ENCODE data around the gene YPEL3.

DNA sequence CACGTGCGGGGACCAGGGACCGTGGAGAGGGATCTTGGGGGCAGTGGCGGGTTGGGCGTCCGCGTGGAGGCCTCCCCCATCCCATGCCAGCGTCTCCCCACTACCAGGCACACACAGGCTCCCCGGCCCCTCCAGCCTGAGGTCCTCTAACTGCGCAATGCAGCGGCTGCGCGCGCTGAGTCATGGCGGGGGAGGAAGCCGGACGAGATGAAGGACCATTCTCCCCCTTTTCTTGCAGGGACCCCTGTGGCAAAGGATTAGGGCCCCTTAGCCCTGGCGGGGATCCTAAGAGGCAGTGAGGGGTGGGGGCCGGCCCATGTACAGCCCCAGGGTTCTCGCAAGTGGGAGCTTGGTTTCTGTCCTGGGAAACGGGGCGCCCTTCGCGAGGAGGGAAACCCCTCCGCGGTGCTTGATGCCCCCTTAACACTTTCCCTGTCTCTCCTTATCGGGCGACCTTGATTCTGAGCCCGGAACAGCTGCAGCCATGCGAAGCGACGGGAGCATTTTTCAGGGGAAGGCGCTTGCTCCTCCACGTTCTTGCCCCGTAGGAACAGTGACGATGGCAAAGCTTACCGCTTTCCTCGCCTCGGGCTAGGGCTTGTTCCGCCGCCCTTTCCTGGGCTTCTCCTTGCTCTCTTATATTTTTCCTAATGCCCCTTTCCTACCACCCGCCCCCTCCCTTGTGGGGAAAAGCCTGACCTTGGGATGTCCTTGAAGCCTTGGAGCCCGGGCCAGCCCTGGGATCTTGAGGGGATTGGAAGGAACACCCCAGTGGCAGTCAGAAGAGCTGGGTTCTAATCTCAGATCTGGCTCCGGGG is 29.9 kb downstream of the YPEL3 start:
- TF ChIP-seq, protein P1, sequence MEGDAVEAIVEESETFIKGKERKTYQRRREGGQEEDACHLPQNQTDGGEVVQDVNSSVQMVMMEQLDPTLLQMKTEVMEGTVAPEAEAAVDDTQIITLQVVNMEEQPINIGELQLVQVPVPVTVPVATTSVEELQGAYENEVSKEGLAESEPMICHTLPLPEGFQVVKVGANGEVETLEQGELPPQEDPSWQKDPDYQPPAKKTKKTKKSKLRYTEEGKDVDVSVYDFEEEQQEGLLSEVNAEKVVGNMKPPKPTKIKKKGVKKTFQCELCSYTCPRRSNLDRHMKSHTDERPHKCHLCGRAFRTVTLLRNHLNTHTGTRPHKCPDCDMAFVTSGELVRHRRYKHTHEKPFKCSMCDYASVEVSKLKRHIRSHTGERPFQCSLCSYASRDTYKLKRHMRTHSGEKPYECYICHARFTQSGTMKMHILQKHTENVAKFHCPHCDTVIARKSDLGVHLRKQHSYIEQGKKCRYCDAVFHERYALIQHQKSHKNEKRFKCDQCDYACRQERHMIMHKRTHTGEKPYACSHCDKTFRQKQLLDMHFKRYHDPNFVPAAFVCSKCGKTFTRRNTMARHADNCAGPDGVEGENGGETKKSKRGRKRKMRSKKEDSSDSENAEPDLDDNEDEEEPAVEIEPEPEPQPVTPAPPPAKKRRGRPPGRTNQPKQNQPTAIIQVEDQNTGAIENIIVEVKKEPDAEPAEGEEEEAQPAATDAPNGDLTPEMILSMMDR (IDR thresholded peaks at IDR 0.05 in 4 of 5, conservative IDR thresholded peaks at IDR 0.05 in 1 of 5), result no peak
- no peak for TF ChIP-seq POLR2A (IDR thresholded peaks at IDR 0.05)
